Hepatocyte (in vitro differentiated cells): ENCODE measurements around the gene MAGI3. TPM values are rescaled to one million over a fixed set of nuclear protein-coding genes. Genes with fewer than 3 reads are reported as not detected.

Experiments used
- DNase-seq: peaks from one replicate; pipeline ENCODE4 v3.0.0-alpha.2; 2016; ENCODE audit warnings: low spot score
- H2AFZ ChIP-seq: fragments of 200-600 bp; sonication (generic); 2 replicates; pipeline ENCODE4 v1.6.0; 2016; ENCODE audit warnings: antibody characterized with exemption, mild to moderate bottlenecking
- H3K27ac ChIP-seq: fragments of 200-600 bp; sonication (generic); 2 replicates; pipeline ENCODE4 v1.5.1; 2016; ENCODE audit warnings: mild to moderate bottlenecking
- H3K27me3 ChIP-seq: fragments of 200-600 bp; sonication (generic); 2 replicates; pipeline ENCODE4 v1.6.1; 2016
- H3K36me3 ChIP-seq: fragments of 200-600 bp; sonication (generic); replicated peaks from 2 replicates; pipeline ENCODE4 v1.5.1; 2016; ENCODE audit warnings: low read depth; ENCODE audit not compliant: insufficient read depth
- H3K4me1 ChIP-seq: fragments of 200-600 bp; sonication (generic); 2 replicates; pipeline ENCODE4 v1.5.1; 2016; ENCODE audit warnings: mild to moderate bottlenecking, moderate library complexity; ENCODE audit not compliant: insufficient read depth
- H3K4me2 ChIP-seq: fragments of 200-600 bp; sonication (generic); 2 replicates; pipeline ENCODE4 v1.6.0; 2016
- H3K4me3 ChIP-seq: fragments of 200-600 bp; sonication (generic); 2 replicates; pipeline ENCODE4 v1.5.1; 2016; ENCODE audit warnings: mild to moderate bottlenecking
- H3K79me2 ChIP-seq: fragments of 200-600 bp; sonication (generic); 2 replicates; pipeline ENCODE4 v1.6.0; 2017; ENCODE audit warnings: mild to moderate bottlenecking
- H3K9me2 ChIP-seq: fragments of 200-600 bp; sonication (generic); replicated peaks from 2 replicates; pipeline ENCODE4 v1.6.0; 2017; ENCODE audit warnings: mild to moderate bottlenecking; ENCODE audit not compliant: insufficient read depth
- H3K9me3 ChIP-seq: fragments of 200-600 bp; sonication (generic); 2 replicates; pipeline ENCODE4 v1.5.1; 2016; ENCODE audit warnings: low read depth, mild to moderate bottlenecking
- H4K20me1 ChIP-seq: fragments of 200-600 bp; sonication (generic); 2 replicates; pipeline ENCODE4 v1.6.0; 2016; ENCODE audit warnings: mild to moderate bottlenecking; ENCODE audit not compliant: insufficient read depth, poor library complexity, severe bottlenecking
- EZH2 ChIP-seq: fragments of 200-600 bp; sonication (generic); IDR thresholded peaks from 2 replicates; pipeline ENCODE4 v1.6.1; 2016; ENCODE audit warnings: antibody characterized with exemption, mild to moderate bottlenecking, borderline replicate concordance
- EZH2phosphoT487 ChIP-seq: fragments of 200-600 bp; sonication (generic); IDR thresholded peaks from one replicate; pipeline ENCODE4 v1.6.1; 2018; ENCODE audit warnings: antibody characterized with exemption, mild to moderate bottlenecking, low read depth, moderate library complexity; ENCODE audit not compliant: unreplicated experiment, severe bottlenecking
- WGBS: methylation state at CpG from one replicate; pipeline ENCODE4 v1.1.6; 2016; ENCODE audit warnings: low lambda C conversion rate; ENCODE audit errors: missing lambda C conversion rate; 5-methylcytosine and 5-hydroxymethylcytosine counted together
- polyA plus RNA-seq: library from polyadenylated mRNA; unstranded; fragments of >200 nt; fragmentation: Nextera tagmentation; extraction: Ambion mirVana; gene quantifications from 2 replicates; pipeline ENCODE4 v1.2.1, GENCODE V29; 2016
- total RNA-seq: library from RNA; depleted of rRNA; stranded (reverse); fragments of >200 nt; gene quantifications from 2 replicates; pipeline ENCODE4 v1.2.3, GENCODE V29; 2014
- TF ChIP-seq, protein P1 (sequence below): fragments of 200-600 bp; sonication (generic); IDR thresholded peaks from 2 replicates; pipeline ENCODE4 v1.5.1; 2016; ENCODE audit warnings: antibody characterized with exemption, mild to moderate bottlenecking; ENCODE audit not compliant: poor library complexity

MAGI3 gene
- total and polyA plus RNA-seq, 2 experiments from 2014 or later: 15.9 to 22.4 TPM

GRCh38 chr1:113653741-113654140 lies 263.4 kb downstream of the MAGI3 start:
- H3K79me2 ChIP-seq: no peaks in the 10 kb centered on the region
- H3K9me3 ChIP-seq: no peaks in the 10 kb centered on the region
- H3K27ac ChIP-seq: no peak overlapping the region
- H3K4me3 ChIP-seq: no peak overlapping the region
- no peak overlapping the region for H2AFZ ChIP-seq
- H3K36me3 ChIP-seq: no peaks in the 10 kb centered on the region
- no peak for DNase-seq
- no peaks in the 10 kb centered on the region for H3K9me2 ChIP-seq
- H4K20me1 ChIP-seq: no peaks in the 10 kb centered on the region
- H3K27me3 ChIP-seq: no peaks in the 10 kb centered on the region
- TF ChIP-seq EZH2phosphoT487: no peak
- WGBS: 98% methylated on average over 5 of the region's 5 CpGs
- peaks cover 7% of the 10 kb centered on the region for H3K4me1 ChIP-seq
- H3K4me2 ChIP-seq: no peak overlapping the region

- DNase-seq: no peak
- Histone ChIP-seq H2AFZ (no peak overlapping the region), H3K9me3 (no peaks in the 10 kb centered on the region), H4K20me1 (no peaks in the 10 kb centered on the region), H3K4me3 (no peak overlapping the region), H3K9me2 (no peaks in the 10 kb centered on the region), H3K79me2 (no peaks in the 10 kb centered on the region), H3K27me3 (no peaks in the 10 kb centered on the region), H3K4me2 (no peak overlapping the region), H3K27ac (no peak overlapping the region), H3K36me3 (no peaks in the 10 kb centered on the region), H3K4me1 (peaks cover 7% of the 10 kb centered on the region)
- no peak for TF ChIP-seq EZH2
- no peak for TF ChIP-seq EZH2phosphoT487
- TF ChIP-seq, protein P1, sequence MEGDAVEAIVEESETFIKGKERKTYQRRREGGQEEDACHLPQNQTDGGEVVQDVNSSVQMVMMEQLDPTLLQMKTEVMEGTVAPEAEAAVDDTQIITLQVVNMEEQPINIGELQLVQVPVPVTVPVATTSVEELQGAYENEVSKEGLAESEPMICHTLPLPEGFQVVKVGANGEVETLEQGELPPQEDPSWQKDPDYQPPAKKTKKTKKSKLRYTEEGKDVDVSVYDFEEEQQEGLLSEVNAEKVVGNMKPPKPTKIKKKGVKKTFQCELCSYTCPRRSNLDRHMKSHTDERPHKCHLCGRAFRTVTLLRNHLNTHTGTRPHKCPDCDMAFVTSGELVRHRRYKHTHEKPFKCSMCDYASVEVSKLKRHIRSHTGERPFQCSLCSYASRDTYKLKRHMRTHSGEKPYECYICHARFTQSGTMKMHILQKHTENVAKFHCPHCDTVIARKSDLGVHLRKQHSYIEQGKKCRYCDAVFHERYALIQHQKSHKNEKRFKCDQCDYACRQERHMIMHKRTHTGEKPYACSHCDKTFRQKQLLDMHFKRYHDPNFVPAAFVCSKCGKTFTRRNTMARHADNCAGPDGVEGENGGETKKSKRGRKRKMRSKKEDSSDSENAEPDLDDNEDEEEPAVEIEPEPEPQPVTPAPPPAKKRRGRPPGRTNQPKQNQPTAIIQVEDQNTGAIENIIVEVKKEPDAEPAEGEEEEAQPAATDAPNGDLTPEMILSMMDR: no peak
- 98% methylated on average over 2 of the region's 2 CpGs for WGBS
These were observed 264.6 kb downstream of the MAGI3 start for GRCh38 chr1:113654883-113655282.

- no peak overlapping the region for H3K4me3 ChIP-seq
- no peaks in the 10 kb centered on the region for H3K79me2 ChIP-seq
- H3K9me3 ChIP-seq: no peaks in the 10 kb centered on the region
- no peaks in the 10 kb centered on the region for H3K27me3 ChIP-seq
- H3K9me2 ChIP-seq: no peaks in the 10 kb centered on the region
- H3K27ac ChIP-seq: no peak overlapping the region
- H4K20me1 ChIP-seq: no peaks in the 10 kb centered on the region
- DNase-seq: no peak
- WGBS: 88% methylated on average over 3 of the region's 3 CpGs
- no peak for TF ChIP-seq EZH2
- TF ChIP-seq, protein P1: no peak
- no peak overlapping the region for H2AFZ ChIP-seq
- H3K4me2 ChIP-seq: no peak overlapping the region
- H3K36me3 ChIP-seq: no peaks in the 10 kb centered on the region
- no peaks in the 10 kb centered on the region for H3K4me1 ChIP-seq
These were observed 266.8 kb downstream of the MAGI3 start for GRCh38 chr1:113657126-113657525.

- no peak for DNase-seq
- no peak overlapping the region for H3K4me3 ChIP-seq
- no peaks in the 10 kb centered on the region for H3K36me3 ChIP-seq
- no peak for TF ChIP-seq EZH2phosphoT487
- TF ChIP-seq, protein P1: no peak
- no peak for TF ChIP-seq EZH2
- no peaks in the 10 kb centered on the region for H3K27me3 ChIP-seq
- WGBS: 92% methylated on average over 3 of the region's 3 CpGs
- no peaks in the 10 kb centered on the region for H3K9me2 ChIP-seq
- no peak overlapping the region for H3K4me2 ChIP-seq
- no peaks in the 10 kb centered on the region for H4K20me1 ChIP-seq
- H3K79me2 ChIP-seq: no peaks in the 10 kb centered on the region
- H2AFZ ChIP-seq: no peak overlapping the region
- no peaks in the 10 kb centered on the region for H3K9me3 ChIP-seq
- H3K27ac ChIP-seq: no peak overlapping the region
- no peaks in the 10 kb centered on the region for H3K4me1 ChIP-seq
These were observed 267.3 kb downstream of the MAGI3 start for GRCh38 chr1:113657556-113658063.
